Cardiac fibroblast (primary cell): ENCODE results near the gene KIAA1586.
"Not testable (repeated sequence)": the region's sequence is repeated elsewhere in the genome, so short reads cannot be mapped to it uniquely, and the experiment has no call there.

Experiments used
- DNase-seq, 2 donors: peaks; one replicate each; pipeline versions ENCODE4 v3.0.0 to v3.0.0-alpha.2; 2010; ENCODE audit warnings: low read depth in 2 of 2
- H3K4me3 ChIP-seq, 2 donors: replicated peaks in 1 of 2; 1 replicate in 1 of 2; 2 replicates in 1 of 2; pipeline ENCODE4 v1.5.1; 2011; ENCODE audit warnings: low read depth in 2 of 2, low read length in 2 of 2, mild to moderate bottlenecking in 2 of 2, moderate library complexity in 1 of 2
- CTCF ChIP-seq: IDR thresholded peaks from one replicate; pipeline ENCODE4 v1.5.1; 2011; ENCODE audit warnings: low read depth, mild to moderate bottlenecking, low read length, inconsistent platforms

The KIAA1586 gene

DNA sequence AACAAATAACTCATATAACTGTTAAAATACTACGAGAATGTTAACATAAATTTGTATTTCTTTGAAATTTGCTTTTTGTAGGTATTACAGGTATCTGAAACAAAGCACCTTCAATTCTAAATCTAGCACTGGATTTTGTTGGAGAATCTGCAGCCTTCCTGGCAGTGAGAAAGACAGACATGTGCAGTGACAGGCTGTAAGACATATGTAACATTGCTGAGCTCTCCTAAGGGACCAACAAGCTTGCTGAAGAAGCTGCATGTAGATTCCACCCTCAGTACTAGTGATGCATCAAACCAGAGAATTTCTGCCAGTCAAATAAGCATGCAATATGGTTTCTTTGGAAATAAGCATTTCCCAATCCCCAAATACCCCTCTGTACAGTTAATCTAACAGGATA lies 20.5 kb upstream of the KIAA1586 start:
- no peak for DNase-seq
- no peak overlapping the region for H3K4me3 ChIP-seq
- TF ChIP-seq CTCF = no peak

GRCh38 chr6:57027301-57027700 lies 19.2 kb upstream of the KIAA1586 start:
- no peak overlapping the region for H3K4me3 ChIP-seq
- DNase-seq = no peak
- no peak for TF ChIP-seq CTCF

DNA sequence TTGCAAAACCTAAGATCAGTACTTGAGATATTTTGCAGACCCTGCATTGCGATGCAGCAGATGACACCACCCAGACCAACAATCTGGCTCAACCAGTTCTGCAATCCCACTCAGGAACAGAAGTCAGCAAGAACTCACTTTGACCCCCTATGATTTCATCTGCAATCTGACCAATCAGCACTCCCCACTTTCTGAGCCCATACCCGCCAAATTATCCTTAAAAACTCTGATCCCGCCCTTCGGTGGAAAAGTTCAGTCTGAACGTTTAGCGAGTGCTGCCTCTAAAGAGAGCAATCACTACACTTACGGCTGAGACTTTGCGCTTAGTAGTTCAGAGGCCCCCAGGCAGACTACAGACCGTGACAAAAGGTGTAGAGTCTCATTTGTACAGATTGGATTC lies 17.3 kb upstream of the KIAA1586 start:
- DNase-seq = no peak
- no peak for TF ChIP-seq CTCF
- no peak overlapping the region for H3K4me3 ChIP-seq

DNA sequence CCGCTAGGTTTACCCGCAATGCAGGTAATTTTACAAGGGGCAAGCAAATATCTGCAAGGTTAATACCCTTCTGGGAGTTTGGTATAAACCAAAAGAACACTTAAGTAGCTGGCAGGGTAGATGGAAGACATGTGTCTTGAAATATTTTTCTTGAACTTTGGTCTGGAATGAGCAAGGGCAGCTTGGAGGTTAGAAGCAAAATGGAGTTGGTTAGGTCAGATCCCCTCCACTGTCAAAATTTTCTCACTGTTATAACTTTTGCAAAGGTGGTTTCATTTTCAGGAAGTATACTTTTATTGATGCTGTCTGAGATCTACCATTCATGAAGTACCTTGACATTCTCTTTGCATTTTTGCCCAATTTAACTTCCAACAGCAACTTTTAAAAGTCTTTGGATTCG lies 13.3 kb upstream of the KIAA1586 start:
- H3K4me3 ChIP-seq = no peak overlapping the region
- no peak for DNase-seq
- TF ChIP-seq CTCF = no peak

DNA sequence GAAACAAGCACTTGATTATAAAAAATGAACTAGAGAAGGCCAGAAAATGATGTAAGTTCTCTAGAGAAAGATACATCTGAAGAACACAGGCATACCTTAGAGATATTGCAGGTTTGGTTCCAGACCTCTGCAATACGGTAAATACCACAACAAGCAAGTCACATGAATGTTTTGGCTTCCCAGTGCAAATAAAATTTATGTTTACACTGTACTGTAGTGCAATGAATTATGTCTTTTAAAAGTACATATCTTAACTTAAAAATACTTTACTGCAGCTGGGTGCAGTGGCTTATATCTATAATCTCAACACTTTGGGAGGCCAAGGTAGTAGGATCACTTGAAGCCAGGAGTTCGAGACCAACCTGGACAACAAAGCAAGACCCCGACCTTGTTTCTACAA lies 10.9 kb upstream of the KIAA1586 start:
- no peak for DNase-seq
- no peak overlapping the region for H3K4me3 ChIP-seq

GRCh38 chr6:57038906-57039305 lies 7.6 kb upstream of the KIAA1586 start:
- no peak for TF ChIP-seq CTCF
- no peak overlapping the region for H3K4me3 ChIP-seq
- DNase-seq = no peak

More for the DNA sequence above, 10.9 kb upstream of the KIAA1586 start:
- no peak for TF ChIP-seq CTCF

DNA sequence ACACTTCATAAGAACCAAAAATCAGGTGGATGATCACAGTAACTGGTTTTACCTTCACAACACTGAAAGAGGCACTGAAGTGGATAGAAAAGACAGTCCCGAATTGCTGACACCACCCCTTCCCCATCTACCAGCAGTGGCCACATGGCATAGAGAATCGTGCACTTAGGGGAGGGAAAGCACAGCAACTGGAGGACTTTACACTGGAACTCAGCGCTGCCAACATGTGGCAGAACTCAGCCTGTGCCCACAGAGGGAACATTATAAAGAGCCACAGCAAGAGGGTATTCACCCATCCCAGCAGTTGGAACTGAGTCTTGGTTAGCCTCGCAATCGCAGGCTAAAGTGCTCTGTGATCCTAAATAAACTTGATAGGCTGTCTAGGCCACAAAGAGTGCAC lies 6.5 kb upstream of the KIAA1586 start:
- no peak overlapping the region for H3K4me3 ChIP-seq
- DNase-seq = no peak
- peak; percentile 7 for TF ChIP-seq CTCF

DNA sequence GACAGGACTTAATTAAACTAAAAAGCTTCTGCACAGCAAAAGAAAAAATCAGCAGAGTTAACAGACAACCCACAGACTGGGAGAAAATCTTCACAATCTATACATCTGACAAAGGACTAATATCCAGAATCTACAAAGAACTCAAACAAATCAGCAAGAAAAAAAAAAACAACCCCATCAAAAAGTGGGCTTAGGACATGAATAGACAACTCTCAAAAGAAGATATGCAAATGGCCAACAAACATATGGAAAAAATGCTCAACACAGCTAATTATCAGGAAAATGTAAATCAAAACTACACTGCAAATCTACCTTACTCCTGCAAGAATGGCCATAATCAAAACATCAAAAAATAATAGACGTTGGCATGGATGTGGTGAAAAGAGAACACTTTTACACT lies 2.4 kb upstream of the KIAA1586 start:
- DNase-seq, H3K4me3 ChIP-seq: not testable (repeated sequence)
